OCI-LY1 (cell line): ENCODE measurements around the gene ITPK1.

Experiments
- H2AFZ ChIP-seq: fragments of 200-600 bp; sonication (generic), shearing (Covaris generic); 2 replicates; pipeline ENCODE4 v1.6.0; 2014; ENCODE audit warnings: antibody characterized with exemption, mild to moderate bottlenecking, low read length
- H3F3A ChIP-seq: fragments of 200-600 bp; sonication (generic), shearing (Covaris generic); 2 replicates; pipeline ENCODE4 v1.6.0; 2014; ENCODE audit warnings: mild to moderate bottlenecking, antibody characterized with exemption, low read length, moderate library complexity; ENCODE audit not compliant: insufficient read depth
- H3K27ac ChIP-seq: fragments of 200-600 bp; sonication (generic); 2 replicates; pipeline ENCODE4 v1.5.1; 2014; ENCODE audit warnings: low read length, mixed run types, mild to moderate bottlenecking, low read depth; ENCODE audit not compliant: poor library complexity, severe bottlenecking
- H3K27me3 ChIP-seq: fragments of 200-600 bp; sonication (generic); 2 replicates; pipeline ENCODE4 v1.6.0; 2014; ENCODE audit warnings: antibody characterized with exemption, mild to moderate bottlenecking, low read length, moderate library complexity; ENCODE audit not compliant: insufficient read depth
- H3K36me3 ChIP-seq: fragments of 200-600 bp; sonication (generic); 2 replicates; pipeline ENCODE4 v1.6.1; 2014; ENCODE audit warnings: mild to moderate bottlenecking, antibody characterized with exemption, low read length, moderate library complexity, mixed read lengths; ENCODE audit not compliant: insufficient read depth
- H3K4me1 ChIP-seq: fragments of 200-600 bp; sonication (generic); 2 replicates; pipeline ENCODE4 v1.5.1; 2014; ENCODE audit warnings: mild to moderate bottlenecking, low read length, moderate library complexity; ENCODE audit not compliant: insufficient read depth, severe bottlenecking
- H3K4me2 ChIP-seq: fragments of 200-600 bp; sonication (generic), shearing (Covaris generic); 2 replicates; pipeline ENCODE4 v1.6.1; 2014; ENCODE audit warnings: low read length
- H3K4me3 ChIP-seq: fragments of 200-600 bp; sonication (generic); 2 replicates; pipeline ENCODE4 v1.5.1; 2014; ENCODE audit warnings: low read length, low read depth, mild to moderate bottlenecking, mixed read lengths; ENCODE audit not compliant: poor library complexity, severe bottlenecking
- H3K79me2 ChIP-seq: fragments of 200-600 bp; shearing (Covaris generic); 2 replicates; pipeline ENCODE4 v1.6.1; 2016; ENCODE audit warnings: mixed run types, low read length, mixed read lengths; ENCODE audit not compliant: insufficient read depth
- H3K9ac ChIP-seq: fragments of 200-600 bp; sonication (generic), shearing (Covaris generic); 2 replicates; pipeline ENCODE4 v1.6.1; 2014; ENCODE audit warnings: mild to moderate bottlenecking, low read length, mixed read lengths
- H3K9me2 ChIP-seq: fragments of 200-600 bp; sonication (generic), shearing (Covaris generic); 2 replicates; pipeline ENCODE4 v1.6.1; 2014; ENCODE audit warnings: low read depth, mild to moderate bottlenecking, low read length, mixed read lengths
- H3K9me3 ChIP-seq: fragments of 200-600 bp; shearing (Covaris generic); 2 replicates; pipeline ENCODE4 v1.6.1; 2014; ENCODE audit warnings: low read length, mixed read lengths
- H4K20me1 ChIP-seq: fragments of 200-600 bp; sonication (generic), shearing (Covaris generic); 2 replicates; pipeline ENCODE4 v1.6.0; 2016; ENCODE audit warnings: mild to moderate bottlenecking, low read length; ENCODE audit not compliant: insufficient read depth
- EZH2 ChIP-seq: fragments of 200-600 bp; sonication (generic), shearing (Covaris generic); IDR thresholded peaks from 2 replicates; pipeline ENCODE4 v1.8.0; 2017; ENCODE audit warnings: borderline replicate concordance, mixed run types, mild to moderate bottlenecking, antibody characterized with exemption, low read length, moderate library complexity, mixed read lengths
- TF ChIP-seq, protein P1 (sequence below): fragments of 200-600 bp; sonication (generic), shearing (Covaris generic); IDR thresholded peaks from 2 replicates; pipeline ENCODE4 v1.5.1; 2017; ENCODE audit warnings: mild to moderate bottlenecking, antibody characterized with exemption, low read length, moderate library complexity, mixed read lengths

The ITPK1 gene

DNA sequence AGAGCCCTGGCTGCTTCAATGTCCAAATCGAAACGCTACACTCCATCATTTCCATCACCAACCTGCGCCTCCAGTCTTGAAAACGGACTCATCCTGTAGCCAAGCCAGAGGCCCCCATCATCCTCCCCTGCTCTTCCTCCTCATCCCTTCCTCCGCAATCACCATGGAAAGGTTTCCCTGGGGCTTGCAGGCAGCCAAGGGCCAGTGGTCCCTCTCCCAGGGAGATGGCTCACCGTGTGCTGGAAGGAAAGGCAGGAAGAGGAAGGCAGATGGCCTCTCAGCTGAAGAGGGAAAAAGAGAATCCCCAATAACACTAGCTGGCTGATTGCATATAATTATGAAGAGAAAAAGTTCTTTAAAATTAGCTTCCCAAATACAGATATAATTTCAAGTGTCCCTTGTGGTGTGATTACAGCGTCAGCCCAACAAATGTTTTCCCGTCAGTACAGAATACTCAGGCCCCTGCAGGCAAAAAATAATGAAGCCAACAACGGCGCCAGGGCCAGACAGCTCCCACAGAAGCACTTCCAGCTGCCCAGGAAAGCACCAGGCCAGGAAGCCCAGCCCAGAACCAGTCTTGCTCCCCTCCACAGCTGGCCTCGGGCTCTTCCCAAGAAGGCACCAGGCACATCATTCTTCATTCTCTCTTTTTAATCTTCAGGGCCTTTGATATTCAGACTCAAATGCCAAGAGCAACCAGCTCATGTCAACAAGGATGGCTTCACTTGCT, 24.7 kb downstream of the ITPK1 start:
- Histone ChIP-seq H3K27me3 (peaks cover 8% of the 10 kb centered on the region; the same call in 1 of the 2 replicates), H3K9me2 (no peaks in the 10 kb centered on the region), H3F3A (no peaks in the 10 kb centered on the region), H3K36me3 (no peaks in the 10 kb centered on the region), H3K4me1 (no peaks in the 10 kb centered on the region), H3K4me3 (no peak overlapping the region), H3K27ac (no peak overlapping the region), H3K9ac (no peak overlapping the region), H4K20me1 (no peaks in the 10 kb centered on the region), H3K9me3 (no peaks in the 10 kb centered on the region), H3K79me2 (no peaks in the 10 kb centered on the region), H2AFZ (no peak overlapping the region), H3K4me2 (no peak overlapping the region)
- TF ChIP-seq EZH2, result no peak
- TF ChIP-seq, protein P1, sequence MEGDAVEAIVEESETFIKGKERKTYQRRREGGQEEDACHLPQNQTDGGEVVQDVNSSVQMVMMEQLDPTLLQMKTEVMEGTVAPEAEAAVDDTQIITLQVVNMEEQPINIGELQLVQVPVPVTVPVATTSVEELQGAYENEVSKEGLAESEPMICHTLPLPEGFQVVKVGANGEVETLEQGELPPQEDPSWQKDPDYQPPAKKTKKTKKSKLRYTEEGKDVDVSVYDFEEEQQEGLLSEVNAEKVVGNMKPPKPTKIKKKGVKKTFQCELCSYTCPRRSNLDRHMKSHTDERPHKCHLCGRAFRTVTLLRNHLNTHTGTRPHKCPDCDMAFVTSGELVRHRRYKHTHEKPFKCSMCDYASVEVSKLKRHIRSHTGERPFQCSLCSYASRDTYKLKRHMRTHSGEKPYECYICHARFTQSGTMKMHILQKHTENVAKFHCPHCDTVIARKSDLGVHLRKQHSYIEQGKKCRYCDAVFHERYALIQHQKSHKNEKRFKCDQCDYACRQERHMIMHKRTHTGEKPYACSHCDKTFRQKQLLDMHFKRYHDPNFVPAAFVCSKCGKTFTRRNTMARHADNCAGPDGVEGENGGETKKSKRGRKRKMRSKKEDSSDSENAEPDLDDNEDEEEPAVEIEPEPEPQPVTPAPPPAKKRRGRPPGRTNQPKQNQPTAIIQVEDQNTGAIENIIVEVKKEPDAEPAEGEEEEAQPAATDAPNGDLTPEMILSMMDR, result no peak

- Histone ChIP-seq H3K4me3 (no peak overlapping the region), H3K27me3 (peaks cover 8% of the 10 kb centered on the region; the same call in 1 of the 2 replicates), H2AFZ (no peak overlapping the region), H3K9me3 (no peaks in the 10 kb centered on the region), H4K20me1 (no peaks in the 10 kb centered on the region), H3F3A (no peaks in the 10 kb centered on the region), H3K79me2 (no peaks in the 10 kb centered on the region), H3K9ac (no peak overlapping the region), H3K4me1 (no peaks in the 10 kb centered on the region), H3K4me2 (no peak overlapping the region), H3K9me2 (no peaks in the 10 kb centered on the region), H3K36me3 (no peaks in the 10 kb centered on the region), H3K27ac (no peak overlapping the region)
- no peak for TF ChIP-seq EZH2
- TF ChIP-seq, protein P1, result no peak
These were observed 26.0 kb downstream of the ITPK1 start for GRCh38 chr14:93089521-93090269.

- Histone ChIP-seq H3K9ac (no peak overlapping the region), H3K4me3 (no peak overlapping the region), H3K4me2 (no peak overlapping the region), H3K9me3 (no peaks in the 10 kb centered on the region), H2AFZ (no peak overlapping the region), H3K27me3 (peaks cover 8% of the 10 kb centered on the region; the same call in 1 of the 2 replicates), H3K27ac (no peak overlapping the region), H3K9me2 (no peaks in the 10 kb centered on the region), H3K4me1 (no peaks in the 10 kb centered on the region), H3F3A (no peaks in the 10 kb centered on the region), H3K79me2 (no peaks in the 10 kb centered on the region), H3K36me3 (no peaks in the 10 kb centered on the region), H4K20me1 (no peaks in the 10 kb centered on the region)
- TF ChIP-seq, protein P1, result no peak
- TF ChIP-seq EZH2, result no peak
These were observed 29.2 kb downstream of the ITPK1 start for GRCh38 chr14:93086441-93087055.
